K562 (cell line): ENCODE data around the gene RHOU.

ENCODE experiments used
- HCFC1 ChIP-seq: IDR thresholded peaks from 2 replicates; pipeline ENCODE4 v1.6.1; 2012; ENCODE audit warnings: low read depth, low read length, improper control_type of control experiment
- MEF2D ChIP-seq: conservative IDR thresholded peaks from 2 replicates; pipeline ENCODE4 v1.6.1; 2016; ENCODE audit warnings: low read depth, missing genetic modification characterization, missing compliant biosample characterization
- NBN ChIP-seq: fragments of 450-650 bp; IDR thresholded peaks from 2 replicates; pipeline ENCODE4 v1.6.1; 2016; ENCODE audit warnings: low read depth, mild to moderate bottlenecking
- PATZ1 ChIP-seq: fragments of 250-450 bp; sonication (Bioruptor Pico); IDR thresholded peaks from 2 replicates; pipeline ENCODE4 v1.5.0; 2020; ENCODE audit warnings: mild to moderate bottlenecking, borderline replicate concordance
- POLR2AphosphoS5 ChIP-seq: IDR thresholded peaks from 2 replicates; pipeline ENCODE4 v1.6.1; 2011; ENCODE audit warnings: mild to moderate bottlenecking, low read depth, low read length, moderate library complexity; ENCODE audit not compliant: control insufficient read depth, insufficient read depth
- ZNF224 ChIP-seq: sonication (generic); formaldehyde crosslinking; IDR thresholded peaks from 2 replicates; pipeline ENCODE4 v1.8.0; 2022; ENCODE audit warnings: mild to moderate bottlenecking, missing genetic modification reagents
- ZNF280A ChIP-seq: fragments of 450-650 bp; IDR thresholded peaks from 2 replicates; pipeline ENCODE4 v1.6.1; 2018; ENCODE audit warnings: mild to moderate bottlenecking, low read depth; ENCODE audit not compliant: partially characterized antibody
- ZNF668 ChIP-seq: fragments of 250-450 bp; sonication (Bioruptor Pico); IDR thresholded peaks from 2 replicates; pipeline ENCODE4 v1.8.0; 2022; ENCODE audit warnings: mild to moderate bottlenecking, inconsistent platforms

- no peak for TF ChIP-seq ZNF280A
- no peak for TF ChIP-seq NBN
- no peak for TF ChIP-seq ZNF668
- TF ChIP-seq PATZ1 (CRISPR knock-in tag) = no peak
- TF ChIP-seq POLR2AphosphoS5 = no peak
- no peak for TF ChIP-seq MEF2D (tag)
- no peak for TF ChIP-seq HCFC1
- TF ChIP-seq ZNF224 (CRISPR knock-in tag) = no peak
These were observed 32.5 kb downstream of the RHOU start for GRCh38 chr1:228767636-228768354.
